GM10266 (cell line): ENCODE results near the gene USF2.
A peak's percentile ranks its signal among the peaks of the same experiment; 100 is the strongest.
"Not testable (repeated sequence)": the region's sequence is repeated elsewhere in the genome, so short reads cannot be mapped to it uniquely, and the experiment has no call there.

Source experiments
- DNase-seq: peaks from one replicate; pipeline ENCODE4 v3.0.0; 2012; ENCODE audit errors: extremely low spot score
- CTCF ChIP-seq: IDR thresholded peaks from 2 replicates; pipeline ENCODE4 v1.5.1; 2012; ENCODE audit warnings: mild to moderate bottlenecking, low read depth; ENCODE audit not compliant: control insufficient read depth, insufficient read depth; ENCODE audit errors: missing control alignments

Gene USF2

GRCh38 chr19:35231956-35232645 lies 36.7 kb upstream of the USF2 start:
- DNase-seq = no peak
- no peak for TF ChIP-seq CTCF

GRCh38 chr19:35232912-35233311 lies 35.9 kb upstream of the USF2 start:
- TF ChIP-seq CTCF = no peak

GRCh38 chr19:35236638-35237400 lies 31.9 kb upstream of the USF2 start:
- no peak for DNase-seq
- peak; percentile 40 for TF ChIP-seq CTCF

More at GRCh38 chr19:35232912-35233311, 35.9 kb upstream of the USF2 start:
- DNase-seq = no peak

GRCh38 chr19:35239597-35239996 lies 29.2 kb upstream of the USF2 start:
- DNase-seq = not testable (repeated sequence)

- no peak for DNase-seq
- TF ChIP-seq CTCF = no peak
Observed at GRCh38 chr19:35240327-35240726, 28.4 kb upstream of the USF2 start.

- no peak for TF ChIP-seq CTCF
- no peak for DNase-seq
Observed at GRCh38 chr19:35241417-35241816, 27.3 kb upstream of the USF2 start.

GRCh38 chr19:35246466-35247092 lies 22.2 kb upstream of the USF2 start:
- no peak for DNase-seq
- no peak for TF ChIP-seq CTCF
